Measurements from ENCODE around the gene XKRX.
A peak's percentile ranks its signal among the peaks of the same experiment; 100 is the strongest.

The XKRX gene

DNA sequence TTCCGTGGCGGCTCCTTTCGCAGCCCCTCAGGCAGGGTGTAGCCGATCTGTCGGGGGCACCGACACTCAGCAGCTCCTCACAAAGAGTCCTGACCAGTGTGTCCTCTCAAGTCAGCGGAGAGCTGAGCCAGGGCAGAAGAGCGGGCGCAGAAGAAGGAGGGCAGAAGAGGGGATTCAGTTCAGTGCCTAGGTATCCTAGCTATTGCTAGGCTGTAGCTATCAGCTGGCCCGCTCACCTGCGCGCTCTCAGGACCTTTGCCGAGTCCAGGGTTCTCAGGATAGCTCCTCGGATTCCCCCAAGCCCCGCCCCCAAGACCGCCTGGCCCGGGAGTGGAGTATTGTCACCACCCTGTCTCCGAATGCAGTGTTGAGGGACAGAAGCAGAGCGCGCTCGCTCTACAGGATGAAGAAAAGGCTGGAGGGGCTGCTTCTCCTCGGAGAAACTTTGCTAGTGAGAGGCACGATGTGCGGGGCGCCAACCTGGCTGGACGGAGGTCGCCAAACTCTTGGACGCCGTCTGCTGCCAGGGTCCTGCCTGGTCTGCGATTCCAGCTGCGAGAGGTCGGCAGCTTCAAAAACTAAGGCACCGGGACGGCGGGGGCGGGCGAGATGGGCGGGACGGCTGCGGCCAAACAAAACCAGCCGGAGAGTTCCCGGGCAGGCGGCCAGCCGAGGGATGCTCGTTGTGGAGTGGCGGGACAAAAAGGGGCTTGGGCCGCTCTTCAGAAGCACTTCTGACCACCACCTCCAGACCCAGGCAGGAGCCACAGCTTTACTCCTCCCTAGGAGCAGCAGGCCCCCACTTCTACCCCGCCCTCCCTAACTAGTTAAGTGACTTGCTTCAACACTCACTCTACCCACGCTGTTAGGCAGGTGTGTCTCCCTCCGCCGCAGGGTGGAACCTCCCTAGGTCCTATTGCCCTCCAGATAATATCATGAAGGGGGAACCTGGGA, at the start of gene XKRX:
Gene XKRX (minus strand): TSS at position 258 of the 954 bp plus-strand sequence. CDS start 613 bp downstream, outside the sequence.
- DNase-seq (ENCODE audit: low spot score) = peak; percentile 65

- no peak for DNase-seq (ENCODE audit: low spot score)
Measured at GRCh38 chrX:100976211-100976610, 47.5 kb upstream of the XKRX start.

- no peak for DNase-seq (ENCODE audit: low spot score)
Measured at GRCh38 chrX:100975212-100975611, 46.5 kb upstream of the XKRX start.

- no peak for DNase-seq (ENCODE audit: low spot score)
Measured at GRCh38 chrX:100973411-100973810, 44.7 kb upstream of the XKRX start.

- DNase-seq (ENCODE audit: low spot score) = no peak
Measured at GRCh38 chrX:100969936-100970335, 41.2 kb upstream of the XKRX start.

- DNase-seq (ENCODE audit: low spot score) = no peak
Measured at GRCh38 chrX:100969408-100969807, 40.7 kb upstream of the XKRX start, which contains the start of gene ARL13A. TSS of gene ARL13A (plus strand) at chrX:100969708. CDS start at chrX:100973690, 3,982 bp downstream.

DNA sequence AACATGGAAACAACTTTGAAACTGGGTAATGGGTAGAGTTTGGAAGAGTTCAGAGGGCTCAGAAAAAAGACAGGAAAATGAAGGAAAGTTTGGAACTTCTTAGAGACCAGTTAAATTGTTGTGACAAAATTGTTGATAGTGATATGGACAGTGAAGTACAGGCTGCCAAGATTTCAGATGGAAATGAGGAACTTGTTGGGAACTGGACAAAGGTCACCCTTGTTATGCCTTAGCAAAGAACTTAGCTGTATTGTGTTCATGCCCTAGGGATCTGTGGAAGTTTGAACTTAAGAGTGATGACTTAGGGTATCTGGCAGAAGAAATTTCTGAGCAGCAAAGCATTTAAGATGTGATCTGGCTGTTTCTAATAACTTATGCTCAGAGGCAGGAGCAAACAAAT, 35.6 kb upstream of the XKRX start:
- DNase-seq (ENCODE audit: low spot score) = no peak

GRCh38 chrX:100962811-100963210, 34.1 kb upstream of the XKRX start:
- DNase-seq (ENCODE audit: low spot score) = no peak

GRCh38 chrX:100948557-100948956, 19.8 kb upstream of the XKRX start:
- no peak for DNase-seq (ENCODE audit: low spot score)

DNA sequence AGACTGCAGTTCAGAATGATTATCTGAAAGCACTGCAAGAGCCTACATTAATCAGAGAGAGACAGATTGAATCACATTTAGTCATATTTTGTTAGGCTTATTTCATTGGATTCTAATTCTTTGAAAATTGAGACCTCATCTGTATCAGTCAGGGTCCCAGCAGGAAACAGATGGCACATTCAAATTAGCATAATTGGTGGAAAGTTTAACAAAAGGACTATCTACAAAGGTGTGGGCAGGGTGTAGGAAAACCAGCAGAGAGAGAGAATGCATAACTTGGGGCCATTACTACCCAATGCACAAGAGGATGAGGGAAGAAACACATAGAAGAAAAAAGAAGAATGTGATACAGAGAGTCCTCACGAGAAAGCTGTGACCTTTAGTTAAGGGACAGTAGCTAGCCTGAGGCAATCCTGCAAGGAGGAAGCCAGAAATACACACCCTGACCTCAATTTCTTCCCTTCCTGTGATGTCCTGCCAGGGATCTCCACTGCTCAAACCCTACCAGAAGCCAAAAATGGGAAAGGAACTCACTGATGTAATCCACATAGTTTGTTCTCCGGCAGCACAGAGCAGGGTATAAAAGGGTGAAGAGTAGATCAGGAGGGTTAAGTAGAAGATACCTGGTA, 17.7 kb upstream of the XKRX start:
- no peak for DNase-seq (ENCODE audit: low spot score)

DNA sequence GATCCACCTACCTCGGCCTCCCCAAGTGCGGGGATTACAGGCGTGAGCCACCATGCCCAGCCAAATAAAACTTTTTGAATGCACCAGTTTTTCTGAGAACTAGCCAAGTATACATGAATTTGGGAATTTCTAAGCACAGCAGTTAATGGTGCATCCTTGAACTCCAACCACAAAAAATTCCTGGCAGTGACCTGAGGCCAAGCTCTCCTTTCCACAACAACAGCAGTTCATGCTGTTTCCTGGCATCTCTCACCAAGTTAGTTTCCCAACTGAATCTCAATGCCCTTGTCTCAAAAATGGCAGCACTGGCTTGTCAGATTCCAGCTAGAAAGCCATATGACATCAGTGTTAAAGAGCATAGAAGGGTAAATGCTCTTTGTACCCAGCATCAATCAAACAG, 15.9 kb upstream of the XKRX start:
- no peak for DNase-seq (ENCODE audit: low spot score)

DNA sequence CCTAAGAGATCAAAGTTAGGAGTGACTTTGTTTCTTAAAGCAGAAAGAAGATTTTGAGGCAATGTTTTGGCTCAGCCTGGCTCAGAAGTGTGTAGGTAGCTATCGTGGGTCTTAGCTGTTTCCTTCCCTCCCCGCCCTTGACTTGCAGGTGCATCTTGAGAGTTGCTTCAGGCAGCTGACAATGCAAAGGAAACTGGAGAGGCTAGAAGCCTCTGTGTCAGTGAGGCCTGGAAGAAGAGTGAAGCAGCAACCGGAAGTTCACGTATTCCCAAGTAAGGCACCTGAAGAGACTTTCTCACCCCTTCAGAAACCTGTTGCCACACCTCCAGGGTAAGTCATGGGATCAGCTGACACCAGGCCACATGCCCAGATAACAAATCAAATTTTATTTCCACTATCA, 10.6 kb upstream of the XKRX start:
- DNase-seq (ENCODE audit: low spot score) = no peak

GRCh38 chrX:100935767-100936166, 7.0 kb upstream of the XKRX start:
- no peak for DNase-seq (ENCODE audit: low spot score)

GRCh38 chrX:100931925-100932285, 3.2 kb upstream of the XKRX start:
- no peak for DNase-seq (ENCODE audit: low spot score)

DNA sequence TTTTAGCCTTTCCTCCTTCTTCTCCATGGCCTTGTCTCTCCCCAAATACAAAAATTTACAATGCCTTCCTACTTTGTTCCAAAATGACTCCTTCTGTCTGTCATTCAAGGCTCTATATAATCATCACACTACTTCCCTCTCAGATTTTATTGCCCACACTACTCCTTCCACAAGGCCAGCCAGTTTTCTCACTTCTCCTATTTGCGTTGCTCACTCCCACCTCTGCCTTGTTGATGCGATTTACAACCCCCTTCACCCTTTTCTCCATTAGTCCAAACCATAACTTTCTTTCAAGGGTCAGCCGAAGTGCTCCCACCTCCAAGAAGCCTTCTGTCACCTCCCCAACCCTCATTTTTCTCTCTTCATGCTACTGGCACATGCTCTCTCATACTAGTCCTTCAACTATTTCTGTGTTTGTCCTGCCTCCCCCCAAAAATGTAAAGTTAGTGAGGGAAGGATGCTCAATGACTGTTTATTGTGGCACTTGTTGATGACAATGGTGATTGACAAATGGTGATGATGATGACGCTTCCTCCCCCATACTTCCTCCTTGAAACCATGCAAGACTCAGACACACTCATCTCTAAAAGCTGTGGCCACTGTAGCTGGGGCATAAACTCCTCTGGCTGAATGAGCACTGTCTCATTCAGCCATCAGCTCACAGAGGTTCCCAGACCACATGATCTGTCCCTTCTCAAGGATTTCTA, 2.7 kb upstream of the XKRX start:
- DNase-seq (ENCODE audit: low spot score) = no peak

DNA sequence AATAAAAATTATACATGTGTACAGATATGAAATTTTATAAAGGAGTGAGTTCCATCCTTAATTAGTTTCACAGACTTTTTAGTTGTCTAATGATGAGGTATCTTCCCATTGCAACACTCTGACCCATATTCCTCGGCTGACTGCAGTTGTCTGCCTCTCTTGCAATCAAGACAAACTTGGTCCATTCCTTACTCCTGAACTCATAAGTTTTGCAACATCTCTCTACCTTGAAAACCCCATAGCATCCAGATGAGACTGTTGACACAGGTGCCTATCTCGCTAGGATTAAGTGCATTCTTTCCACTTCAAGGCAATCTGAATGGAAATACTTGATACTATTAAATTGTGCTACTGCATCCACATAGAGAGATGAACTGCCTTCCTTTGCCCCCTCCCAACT, 2.3 kb downstream of the XKRX start:
- DNase-seq (ENCODE audit: low spot score) = no peak

DNA sequence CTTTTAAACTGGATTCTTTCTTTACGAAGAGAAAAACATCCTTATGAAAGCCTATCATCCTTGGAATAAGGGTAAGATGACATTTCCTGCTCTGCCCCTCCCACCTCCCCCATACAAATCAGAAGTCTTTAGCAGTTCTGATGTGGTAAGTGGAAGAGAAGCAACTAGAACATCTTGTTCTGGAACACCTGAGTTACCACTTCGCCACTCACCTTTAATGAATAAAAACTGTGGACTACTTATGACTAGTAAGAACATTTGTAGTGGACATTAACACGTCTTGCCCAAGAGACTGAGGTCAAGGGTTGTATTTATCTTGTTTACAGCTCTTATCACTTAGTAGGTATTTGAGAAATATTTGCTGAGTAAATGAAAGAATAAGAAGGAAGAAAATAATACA, 4.3 kb downstream of the XKRX start:
- no peak for DNase-seq (ENCODE audit: low spot score)

DNA sequence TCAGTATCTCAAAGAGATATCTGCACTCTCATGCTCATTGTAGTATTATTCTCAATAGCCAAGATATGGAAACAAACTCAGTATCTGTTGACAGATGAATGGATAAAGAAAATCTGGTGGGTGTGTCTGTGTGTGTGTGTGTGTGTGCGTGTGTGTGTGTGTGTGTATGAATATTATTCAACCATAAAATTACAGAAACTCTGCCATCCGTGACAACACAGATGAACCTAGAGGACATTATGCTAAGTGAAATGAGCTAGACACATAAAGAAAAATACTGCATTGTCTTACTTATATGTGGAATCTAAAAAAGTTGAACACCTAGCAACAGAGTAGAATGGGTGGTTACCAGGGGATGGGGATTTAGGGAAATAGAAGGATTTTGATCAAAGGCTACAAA, 13.2 kb downstream of the XKRX start:
- no peak for DNase-seq (ENCODE audit: low spot score)

- no peak for DNase-seq (ENCODE audit: low spot score)
Measured at GRCh38 chrX:100913111-100913510, 15.6 kb downstream of the XKRX start.

GRCh38 chrX:100911731-100912130, 17.0 kb downstream of the XKRX start:
- no peak for DNase-seq (ENCODE audit: low spot score)

- DNase-seq (ENCODE audit: low spot score) = no peak
Measured at GRCh38 chrX:100905620-100906019, 23.1 kb downstream of the XKRX start.

DNA sequence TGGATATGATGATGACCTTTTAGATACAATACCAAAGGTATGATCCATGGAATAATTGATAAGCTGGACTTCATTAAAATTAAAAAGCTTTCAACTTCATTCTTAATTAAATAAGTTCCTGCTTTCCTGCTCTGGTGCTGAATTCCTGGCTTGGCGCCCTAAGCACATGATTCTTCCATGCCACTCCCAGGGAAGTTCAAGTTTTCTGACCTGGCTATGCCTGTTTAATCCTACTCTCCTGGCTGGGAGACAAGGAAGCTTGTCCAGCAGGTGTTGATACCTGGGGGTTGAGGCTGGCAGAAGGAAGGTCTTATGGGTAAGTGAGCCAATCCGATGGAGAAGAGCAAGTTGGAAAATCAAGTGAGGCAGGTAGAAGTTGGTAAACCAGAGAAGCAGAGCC, 24.3 kb downstream of the XKRX start:
- DNase-seq (ENCODE audit: low spot score) = no peak

Data from ecto neural progenitor cell (in vitro differentiated cells).